Measurements from ENCODE around the gene SLC29A2.

Gene SLC29A2

DNA sequence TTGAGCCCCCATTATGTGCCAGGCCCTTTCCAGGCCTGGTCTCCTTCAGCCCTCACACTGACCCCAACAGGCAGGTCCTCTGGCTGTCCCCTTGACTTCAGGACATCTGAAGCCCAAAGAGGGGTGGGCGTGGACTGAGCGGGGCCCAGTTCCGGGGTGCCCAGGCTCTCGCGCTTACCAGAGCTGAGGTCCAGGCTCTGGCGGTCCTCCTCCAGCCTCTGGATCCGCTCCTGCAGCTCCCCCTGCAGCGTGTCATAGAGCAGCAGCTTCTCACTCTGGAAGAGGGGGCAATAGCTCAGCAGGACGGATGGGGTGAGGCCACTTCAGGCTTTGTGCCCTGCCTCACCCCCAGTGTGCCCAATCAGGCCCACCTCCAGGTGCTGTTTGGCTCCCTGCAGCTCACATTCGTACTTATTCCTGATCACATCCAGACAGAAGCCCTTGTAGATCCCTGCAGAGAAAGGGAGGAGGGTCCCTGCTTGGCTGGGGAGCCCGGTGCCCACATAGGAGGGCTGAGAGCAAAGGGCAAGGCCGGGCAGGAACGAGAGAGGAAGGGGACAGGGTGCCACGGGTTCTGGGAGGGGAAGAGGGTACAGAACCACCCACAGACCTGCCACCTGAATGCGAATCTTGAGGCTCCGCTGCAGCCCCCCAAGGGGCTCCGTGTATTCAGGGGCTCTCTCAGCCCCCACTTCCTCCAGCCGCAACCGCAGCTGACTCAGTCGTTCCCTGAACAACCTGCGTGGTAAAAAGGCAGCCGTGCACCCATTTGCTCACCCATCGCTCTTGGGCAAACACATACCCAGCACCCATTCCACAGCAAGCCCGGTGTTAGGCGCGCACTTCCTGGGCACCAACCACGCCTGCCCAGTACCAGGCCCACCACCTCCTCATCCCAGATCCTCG is 30.7 kb downstream of the SLC29A2 start:
- TF ChIP-seq OSR1 (CRISPR knock-in tag; IDR thresholded peaks at IDR 0.05) (no peak), BACH2 (CRISPR knock-in tag; IDR thresholded peaks at IDR 0.05; ENCODE audit: borderline replicate concordance) (no peak), RARB (CRISPR knock-in tag; IDR thresholded peaks at IDR 0.05) (no peak), GLIS3 (CRISPR knock-in tag; IDR thresholded peaks at IDR 0.05) (no peak)
- no peak for ATAC-seq

DNA sequence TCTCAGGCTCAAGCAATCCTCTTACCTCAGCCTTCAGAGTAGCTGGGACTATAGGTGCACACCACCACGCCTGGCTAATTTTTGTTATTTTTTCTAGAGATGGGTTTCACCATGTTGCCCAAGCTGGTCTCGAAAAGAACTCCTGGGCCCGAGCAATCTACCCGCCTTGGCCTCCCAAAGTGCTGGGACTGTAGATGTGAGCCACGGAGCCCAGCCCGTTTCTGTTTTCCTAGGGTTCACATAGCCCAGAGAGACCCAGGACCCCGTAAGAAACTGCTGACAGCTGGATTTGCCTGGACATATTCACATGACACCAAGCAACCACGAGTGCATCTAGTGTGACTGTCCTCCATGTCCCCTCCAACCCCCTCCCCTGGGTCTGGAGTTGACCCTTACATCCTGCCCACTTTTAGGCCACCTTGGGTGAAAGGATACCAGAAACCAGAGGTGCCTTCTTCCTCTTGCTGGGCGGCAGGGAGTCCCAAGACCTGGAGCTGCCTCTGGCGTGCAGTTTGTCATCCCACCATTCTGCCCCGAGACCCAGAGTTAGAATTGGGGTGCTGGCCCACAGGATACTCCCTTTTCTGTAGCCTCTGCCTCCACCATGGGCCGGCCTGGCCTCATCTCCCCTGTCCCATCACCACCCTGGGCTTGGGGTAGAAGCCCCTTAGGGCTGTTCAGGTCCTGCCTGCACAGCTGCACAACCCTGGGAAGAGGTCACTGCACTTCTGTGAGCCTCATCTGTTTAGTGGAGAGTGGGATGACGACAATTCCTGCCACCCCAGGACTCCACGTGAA is 31.7 kb downstream of the SLC29A2 start:
- no peak for ATAC-seq
- TF ChIP-seq, protein P1, sequence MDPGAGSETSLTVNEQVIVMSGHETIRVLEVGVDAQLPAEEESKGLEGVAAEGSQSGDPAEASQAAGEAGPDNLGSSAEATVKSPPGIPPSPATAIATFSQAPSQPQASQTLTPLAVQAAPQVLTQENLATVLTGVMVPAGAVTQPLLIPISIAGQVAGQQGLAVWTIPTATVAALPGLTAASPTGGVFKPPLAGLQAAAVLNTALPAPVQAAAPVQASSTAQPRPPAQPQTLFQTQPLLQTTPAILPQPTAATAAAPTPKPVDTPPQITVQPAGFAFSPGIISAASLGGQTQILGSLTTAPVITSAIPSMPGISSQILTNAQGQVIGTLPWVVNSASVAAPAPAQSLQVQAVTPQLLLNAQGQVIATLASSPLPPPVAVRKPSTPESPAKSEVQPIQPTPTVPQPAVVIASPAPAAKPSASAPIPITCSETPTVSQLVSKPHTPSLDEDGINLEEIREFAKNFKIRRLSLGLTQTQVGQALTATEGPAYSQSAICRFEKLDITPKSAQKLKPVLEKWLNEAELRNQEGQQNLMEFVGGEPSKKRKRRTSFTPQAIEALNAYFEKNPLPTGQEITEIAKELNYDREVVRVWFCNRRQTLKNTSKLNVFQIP (CRISPR knock-in tag; IDR thresholded peaks at IDR 0.05; ENCODE audit: borderline replicate concordance, low read depth): no peak
- TF ChIP-seq, protein P2, sequence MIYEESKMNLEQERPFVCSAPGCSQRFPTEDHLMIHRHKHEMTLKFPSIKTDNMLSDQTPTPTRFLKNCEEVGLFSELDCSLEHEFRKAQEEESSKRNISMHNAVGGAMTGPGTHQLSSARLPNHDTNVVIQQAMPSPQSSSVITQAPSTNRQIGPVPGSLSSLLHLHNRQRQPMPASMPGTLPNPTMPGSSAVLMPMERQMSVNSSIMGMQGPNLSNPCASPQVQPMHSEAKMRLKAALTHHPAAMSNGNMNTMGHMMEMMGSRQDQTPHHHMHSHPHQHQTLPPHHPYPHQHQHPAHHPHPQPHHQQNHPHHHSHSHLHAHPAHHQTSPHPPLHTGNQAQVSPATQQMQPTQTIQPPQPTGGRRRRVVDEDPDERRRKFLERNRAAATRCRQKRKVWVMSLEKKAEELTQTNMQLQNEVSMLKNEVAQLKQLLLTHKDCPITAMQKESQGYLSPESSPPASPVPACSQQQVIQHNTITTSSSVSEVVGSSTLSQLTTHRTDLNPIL (CRISPR knock-in tag; IDR thresholded peaks at IDR 0.05; ENCODE audit: low read depth): no peak
- no peak for TF ChIP-seq ZFP30 (CRISPR knock-in tag; IDR thresholded peaks at IDR 0.05)
- TF ChIP-seq BACH2 (CRISPR knock-in tag; IDR thresholded peaks at IDR 0.05; ENCODE audit: borderline replicate concordance): no peak
- no peak for TF ChIP-seq TOX (CRISPR knock-in tag; IDR thresholded peaks at IDR 0.05; ENCODE audit: borderline replicate concordance)
- no peak for TF ChIP-seq GLIS3 (CRISPR knock-in tag; IDR thresholded peaks at IDR 0.05)
- TF ChIP-seq RARB (CRISPR knock-in tag; IDR thresholded peaks at IDR 0.05): no peak
- TF ChIP-seq ZNF70 (CRISPR knock-in tag; IDR thresholded peaks at IDR 0.05): no peak
- TF ChIP-seq, protein P3, sequence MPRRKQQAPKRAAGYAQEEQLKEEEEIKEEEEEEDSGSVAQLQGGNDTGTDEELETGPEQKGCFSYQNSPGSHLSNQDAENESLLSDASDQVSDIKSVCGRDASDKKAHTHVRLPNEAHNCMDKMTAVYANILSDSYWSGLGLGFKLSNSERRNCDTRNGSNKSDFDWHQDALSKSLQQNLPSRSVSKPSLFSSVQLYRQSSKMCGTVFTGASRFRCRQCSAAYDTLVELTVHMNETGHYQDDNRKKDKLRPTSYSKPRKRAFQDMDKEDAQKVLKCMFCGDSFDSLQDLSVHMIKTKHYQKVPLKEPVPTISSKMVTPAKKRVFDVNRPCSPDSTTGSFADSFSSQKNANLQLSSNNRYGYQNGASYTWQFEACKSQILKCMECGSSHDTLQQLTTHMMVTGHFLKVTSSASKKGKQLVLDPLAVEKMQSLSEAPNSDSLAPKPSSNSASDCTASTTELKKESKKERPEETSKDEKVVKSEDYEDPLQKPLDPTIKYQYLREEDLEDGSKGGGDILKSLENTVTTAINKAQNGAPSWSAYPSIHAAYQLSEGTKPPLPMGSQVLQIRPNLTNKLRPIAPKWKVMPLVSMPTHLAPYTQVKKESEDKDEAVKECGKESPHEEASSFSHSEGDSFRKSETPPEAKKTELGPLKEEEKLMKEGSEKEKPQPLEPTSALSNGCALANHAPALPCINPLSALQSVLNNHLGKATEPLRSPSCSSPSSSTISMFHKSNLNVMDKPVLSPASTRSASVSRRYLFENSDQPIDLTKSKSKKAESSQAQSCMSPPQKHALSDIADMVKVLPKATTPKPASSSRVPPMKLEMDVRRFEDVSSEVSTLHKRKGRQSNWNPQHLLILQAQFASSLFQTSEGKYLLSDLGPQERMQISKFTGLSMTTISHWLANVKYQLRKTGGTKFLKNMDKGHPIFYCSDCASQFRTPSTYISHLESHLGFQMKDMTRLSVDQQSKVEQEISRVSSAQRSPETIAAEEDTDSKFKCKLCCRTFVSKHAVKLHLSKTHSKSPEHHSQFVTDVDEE (CRISPR knock-in tag; IDR thresholded peaks at IDR 0.05): no peak
- no peak for TF ChIP-seq ZC3H10 (CRISPR knock-in tag; IDR thresholded peaks at IDR 0.05)

DNA sequence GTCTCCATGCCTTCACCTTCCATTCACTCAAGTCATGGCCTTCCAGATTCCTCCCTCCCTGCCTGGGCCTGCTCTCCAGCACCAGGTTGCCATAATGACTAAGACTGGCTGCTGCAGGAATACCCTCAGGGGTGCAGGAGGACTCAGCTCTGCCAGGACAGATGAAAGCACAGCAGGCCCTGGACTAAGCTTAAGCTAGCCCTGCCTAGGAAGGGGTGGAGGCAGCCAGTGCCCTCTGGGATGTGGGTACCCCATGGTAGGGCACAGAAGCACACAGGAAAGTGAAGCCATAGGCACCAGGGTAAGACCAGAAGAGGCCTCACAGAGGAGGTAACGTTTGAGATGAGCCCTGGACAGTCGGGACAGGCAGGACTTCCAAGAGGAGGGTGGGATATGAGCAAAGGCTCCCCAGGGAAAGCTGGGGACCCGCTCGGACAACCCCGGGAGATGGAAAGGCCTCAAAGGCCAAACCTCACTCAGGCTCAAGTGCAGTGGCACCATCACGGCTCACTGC is 32.3 kb downstream of the SLC29A2 start:
- no peak for ATAC-seq
- TF ChIP-seq SNAI2 (CRISPR knock-in tag; IDR thresholded peaks at IDR 0.05) (no peak), RARB (CRISPR knock-in tag; IDR thresholded peaks at IDR 0.05) (no peak), ZNF8 (CRISPR knock-in tag; IDR thresholded peaks at IDR 0.05) (no peak), TOX (CRISPR knock-in tag; IDR thresholded peaks at IDR 0.05; ENCODE audit: borderline replicate concordance) (no peak), ARNTL (CRISPR knock-in tag; IDR thresholded peaks at IDR 0.05; ENCODE audit: borderline replicate concordance, low read depth) (no peak), TCF4 (CRISPR knock-in tag; IDR thresholded peaks at IDR 0.05; ENCODE audit: borderline replicate concordance) (no peak), ZNF70 (CRISPR knock-in tag; IDR thresholded peaks at IDR 0.05) (no peak), GLIS3 (CRISPR knock-in tag; IDR thresholded peaks at IDR 0.05) (no peak)
- TF ChIP-seq, protein P4, sequence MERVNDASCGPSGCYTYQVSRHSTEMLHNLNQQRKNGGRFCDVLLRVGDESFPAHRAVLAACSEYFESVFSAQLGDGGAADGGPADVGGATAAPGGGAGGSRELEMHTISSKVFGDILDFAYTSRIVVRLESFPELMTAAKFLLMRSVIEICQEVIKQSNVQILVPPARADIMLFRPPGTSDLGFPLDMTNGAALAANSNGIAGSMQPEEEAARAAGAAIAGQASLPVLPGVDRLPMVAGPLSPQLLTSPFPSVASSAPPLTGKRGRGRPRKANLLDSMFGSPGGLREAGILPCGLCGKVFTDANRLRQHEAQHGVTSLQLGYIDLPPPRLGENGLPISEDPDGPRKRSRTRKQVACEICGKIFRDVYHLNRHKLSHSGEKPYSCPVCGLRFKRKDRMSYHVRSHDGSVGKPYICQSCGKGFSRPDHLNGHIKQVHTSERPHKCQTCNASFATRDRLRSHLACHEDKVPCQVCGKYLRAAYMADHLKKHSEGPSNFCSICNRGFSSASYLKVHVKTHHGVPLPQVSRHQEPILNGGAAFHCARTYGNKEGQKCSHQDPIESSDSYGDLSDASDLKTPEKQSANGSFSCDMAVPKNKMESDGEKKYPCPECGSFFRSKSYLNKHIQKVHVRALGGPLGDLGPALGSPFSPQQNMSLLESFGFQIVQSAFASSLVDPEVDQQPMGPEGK (CRISPR knock-in tag; IDR thresholded peaks at IDR 0.05; ENCODE audit: borderline replicate concordance): no peak
- TF ChIP-seq, protein P1 (CRISPR knock-in tag; IDR thresholded peaks at IDR 0.05; ENCODE audit: borderline replicate concordance, low read depth): no peak
- TF ChIP-seq, protein P3 (CRISPR knock-in tag; IDR thresholded peaks at IDR 0.05): no peak
